Embryonic facial prominence (tissue), 1 donor: Measurements from ENCODE around the gene DPYD.
"Not testable (repeated sequence)": the region's sequence is repeated elsewhere in the genome, so short reads cannot be mapped to it uniquely, and the experiment has no call there.

Source experiments
- DNase-seq: peaks from one replicate; pipeline ENCODE4 v3.0.0-alpha.2; 2016; ENCODE audit errors: extremely low spot score

DPYD gene

DNA sequence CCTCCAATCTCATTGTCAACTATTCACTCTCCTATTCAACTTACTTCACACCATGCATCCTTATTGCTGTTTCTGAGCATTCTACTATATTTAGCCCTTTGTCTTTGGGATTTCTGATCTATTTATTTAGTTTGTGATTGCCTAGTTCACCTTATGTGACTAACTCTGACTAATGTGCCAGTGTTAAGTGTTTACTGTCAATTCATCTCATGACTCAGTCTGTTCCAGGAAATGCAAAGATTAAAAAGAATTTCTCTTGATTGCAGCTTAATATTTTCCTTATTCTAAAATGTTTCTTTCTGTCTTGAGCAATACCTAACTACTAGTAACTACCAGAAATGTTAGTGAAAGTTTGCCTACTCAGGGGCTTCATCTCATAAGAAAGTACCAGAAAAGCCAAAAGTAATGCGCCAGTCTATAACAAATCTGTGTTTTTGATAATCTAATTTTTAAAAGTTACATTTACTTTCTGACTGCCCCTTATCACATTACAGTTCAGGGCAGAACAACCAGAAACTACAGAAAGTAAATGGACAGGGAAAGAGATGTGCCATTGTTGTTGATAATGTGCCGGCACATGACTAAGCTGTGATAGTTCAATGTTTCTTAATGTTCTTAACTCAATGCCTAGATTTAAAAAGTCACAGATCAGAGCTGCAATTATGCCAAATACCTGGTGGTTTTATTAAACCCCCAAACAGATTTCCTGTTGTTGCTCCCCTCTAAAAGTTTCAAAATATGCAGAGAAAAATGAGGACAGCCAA is 642.8 kb downstream of the DPYD start:
- no peak for DNase-seq

DNA sequence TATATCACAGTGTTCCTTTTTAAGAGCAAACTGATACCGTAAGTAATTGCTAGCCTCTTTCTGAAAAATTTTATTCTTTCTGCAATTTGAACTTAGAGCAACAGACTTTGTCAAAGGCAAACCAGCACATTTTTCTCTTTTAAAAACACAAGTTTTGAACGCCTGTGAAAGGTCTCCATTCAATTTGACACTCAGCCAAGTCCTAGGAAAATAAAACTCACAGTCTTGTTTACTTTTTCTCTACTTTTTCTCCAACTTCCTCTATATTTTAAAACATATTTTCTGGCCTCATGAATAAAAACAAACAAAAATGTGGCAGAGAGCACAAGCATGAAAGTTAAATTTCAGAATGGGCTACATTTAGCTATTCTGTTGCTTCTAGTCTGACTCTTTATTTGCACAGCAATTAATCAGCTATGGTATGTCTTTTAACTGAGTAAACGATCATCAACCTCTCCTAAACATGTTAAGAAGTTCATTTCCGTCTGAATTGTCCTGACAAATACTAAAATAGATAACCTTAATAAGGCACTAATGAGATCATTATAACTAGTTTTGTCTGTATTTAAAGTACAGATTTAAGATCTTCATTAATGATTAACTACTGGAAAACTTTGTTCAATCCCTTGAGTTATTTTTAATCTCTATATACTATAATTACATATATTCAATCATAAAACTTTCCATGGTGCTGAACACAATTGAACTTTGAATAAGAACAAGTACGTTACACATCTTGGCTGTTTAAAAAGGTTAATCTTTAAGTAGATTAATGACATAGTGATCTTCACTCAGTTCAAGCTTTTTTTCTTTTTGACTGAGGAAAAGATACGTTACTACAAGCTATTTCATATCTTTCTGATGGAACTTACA is 648.7 kb downstream of the DPYD start:
- no peak for DNase-seq

- DNase-seq, result no peak
Measured at GRCh38 chr1:97270508-97271307, 650.1 kb downstream of the DPYD start.

GRCh38 chr1:97265630-97266029 is 655.2 kb downstream of the DPYD start:
- DNase-seq, result no peak

DNA sequence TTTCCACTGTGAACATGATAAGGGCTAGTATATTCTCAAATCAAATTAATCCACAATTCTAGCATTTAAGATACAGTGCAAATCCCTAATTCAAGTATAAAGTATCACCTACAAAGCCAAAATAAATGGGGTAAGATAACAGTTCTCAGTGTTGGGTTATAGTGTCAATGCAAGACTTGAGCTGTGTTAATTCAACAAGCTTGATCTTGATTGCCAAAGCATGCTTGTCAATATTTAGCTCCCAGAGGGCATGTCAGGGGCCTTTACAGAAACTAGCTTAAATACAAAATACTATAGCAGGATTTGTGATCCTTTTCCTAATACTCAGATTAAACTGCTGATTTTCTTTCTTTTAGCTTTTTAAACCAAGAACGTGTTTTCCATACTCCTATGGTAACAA is 658.0 kb downstream of the DPYD start:
- DNase-seq, result no peak

- DNase-seq, result no peak
Measured at GRCh38 chr1:97258597-97258996, 662.2 kb downstream of the DPYD start.

DNA sequence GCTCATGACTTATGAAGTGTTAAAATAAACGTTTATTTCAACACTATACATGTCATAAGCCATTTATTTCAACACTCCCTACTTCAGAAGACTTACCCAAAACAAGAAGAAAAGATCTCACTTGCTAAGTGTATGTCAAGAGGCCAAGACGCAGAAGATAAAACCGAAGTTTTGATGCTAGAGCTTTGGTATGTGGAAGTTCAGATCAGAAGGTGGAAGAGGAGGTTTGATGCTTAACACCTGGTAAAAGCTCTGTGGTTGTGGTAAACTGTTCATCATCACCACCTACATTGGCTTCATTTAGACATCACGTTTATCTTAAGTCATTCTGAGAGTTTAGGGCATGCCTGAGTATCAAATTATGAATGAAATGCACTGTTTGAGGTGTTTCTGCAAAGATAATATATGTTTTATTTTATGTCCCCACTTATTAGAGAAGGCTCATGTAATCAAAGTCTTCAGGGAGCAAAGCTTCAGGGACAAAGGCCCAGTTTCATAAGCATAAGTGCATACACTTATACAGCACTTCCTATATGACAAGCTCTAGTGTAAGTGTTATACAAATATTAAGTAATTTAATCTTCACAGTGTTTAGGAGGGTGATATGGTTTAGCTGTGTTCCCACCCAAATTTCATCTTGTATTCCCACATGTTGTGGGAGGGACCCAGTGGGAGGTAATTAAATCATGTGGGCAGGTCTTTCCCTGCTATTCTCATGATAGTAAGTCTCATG is 665.9 kb downstream of the DPYD start:
- no peak for DNase-seq

- no peak for DNase-seq
Measured at GRCh38 chr1:97252925-97253324, 667.9 kb downstream of the DPYD start.

GRCh38 chr1:97252076-97252475 is 668.8 kb downstream of the DPYD start:
- no peak for DNase-seq

DNA sequence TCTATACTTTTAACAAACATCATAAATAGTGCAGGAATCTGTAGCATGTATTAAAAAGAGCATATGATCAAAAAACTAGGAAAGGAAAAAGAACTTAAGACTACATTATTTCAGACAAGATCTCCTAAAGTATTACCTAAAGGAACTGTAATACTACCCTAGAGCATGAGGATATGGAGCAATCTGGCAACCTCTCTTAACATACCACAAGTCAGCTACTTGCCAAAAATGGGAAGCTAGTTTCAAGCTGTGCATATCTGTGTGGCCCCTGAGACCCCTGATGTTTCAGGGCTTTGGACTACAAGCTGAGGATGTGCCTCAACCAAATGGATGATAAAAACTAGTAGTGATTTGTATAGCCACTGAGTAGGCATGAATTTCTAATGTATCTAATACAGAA is 673.6 kb downstream of the DPYD start:
- no peak for DNase-seq

GRCh38 chr1:97245682-97246081 is 675.2 kb downstream of the DPYD start:
- no peak for DNase-seq

GRCh38 chr1:97245026-97245425 is 675.8 kb downstream of the DPYD start:
- DNase-seq, result no peak

DNA sequence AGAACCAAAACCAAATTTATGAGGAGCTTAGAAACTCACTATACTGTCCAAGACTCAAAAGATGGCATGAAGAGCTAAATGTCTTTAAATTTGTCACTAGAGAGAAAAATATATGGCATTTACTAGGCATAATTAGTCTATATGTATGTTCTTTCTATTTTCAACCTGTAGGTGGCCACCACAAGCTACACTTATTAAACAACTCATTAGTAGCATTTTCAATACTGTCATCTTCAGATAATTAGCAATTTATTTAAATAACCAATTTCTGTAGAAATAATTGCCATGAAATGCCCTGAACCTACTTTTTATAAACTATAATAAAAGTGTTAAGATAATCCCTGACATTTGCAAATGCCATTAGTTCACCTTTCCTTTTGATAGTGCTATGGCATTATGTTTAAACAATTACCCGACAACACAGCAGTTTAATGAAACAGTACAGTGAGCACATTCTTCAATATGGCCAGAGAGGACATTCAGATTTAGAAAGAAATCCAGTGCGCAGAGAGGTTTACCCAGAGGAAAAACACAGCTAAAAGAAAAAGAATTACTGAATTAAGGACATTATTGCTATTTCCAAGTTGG is 676.8 kb downstream of the DPYD start:
- DNase-seq, result no peak

DNA sequence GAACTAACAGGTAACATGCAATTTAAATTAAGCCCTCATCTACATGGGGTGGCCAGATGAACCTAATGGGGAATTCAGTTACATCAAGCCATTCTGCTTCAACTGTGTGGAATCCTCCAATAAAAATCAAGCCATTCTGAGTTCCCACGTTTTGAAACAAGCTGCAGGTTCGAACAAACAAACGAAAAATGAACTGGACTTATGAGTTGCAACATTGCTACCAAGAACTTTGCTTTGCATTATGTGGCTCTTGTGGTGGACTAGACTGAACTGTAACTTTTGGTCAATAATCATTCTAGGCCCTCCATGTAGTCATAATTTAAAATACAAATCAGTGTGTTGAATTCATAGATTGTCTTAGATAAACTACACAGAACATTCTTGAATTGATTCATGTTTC is 682.0 kb downstream of the DPYD start:
- DNase-seq, result no peak

GRCh38 chr1:97231354-97231753 is 689.5 kb downstream of the DPYD start:
- DNase-seq, result not testable (repeated sequence)

GRCh38 chr1:97212671-97213070 is 708.2 kb downstream of the DPYD start:
- no peak for DNase-seq

DNA sequence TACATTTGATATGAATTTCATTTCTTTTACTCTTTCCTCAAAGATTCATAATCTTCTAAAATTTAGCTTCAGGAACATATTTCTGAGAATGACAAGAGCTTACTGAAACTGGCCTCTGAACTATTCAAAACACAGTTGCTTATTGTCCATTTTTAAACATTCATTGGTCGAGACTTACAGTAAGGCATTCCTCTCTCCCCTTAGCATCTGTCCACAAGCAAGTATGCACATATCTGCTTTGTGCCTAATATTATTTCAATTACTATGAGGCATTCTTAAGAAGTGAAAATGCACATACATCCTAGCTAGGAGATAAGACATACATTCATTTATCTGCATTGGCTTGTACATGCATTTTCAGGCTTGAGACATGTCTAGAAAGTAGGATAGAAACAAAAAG is 710.5 kb downstream of the DPYD start:
- DNase-seq, result no peak

GRCh38 chr1:97209381-97209957 is 711.4 kb downstream of the DPYD start:
- DNase-seq, result no peak

DNA sequence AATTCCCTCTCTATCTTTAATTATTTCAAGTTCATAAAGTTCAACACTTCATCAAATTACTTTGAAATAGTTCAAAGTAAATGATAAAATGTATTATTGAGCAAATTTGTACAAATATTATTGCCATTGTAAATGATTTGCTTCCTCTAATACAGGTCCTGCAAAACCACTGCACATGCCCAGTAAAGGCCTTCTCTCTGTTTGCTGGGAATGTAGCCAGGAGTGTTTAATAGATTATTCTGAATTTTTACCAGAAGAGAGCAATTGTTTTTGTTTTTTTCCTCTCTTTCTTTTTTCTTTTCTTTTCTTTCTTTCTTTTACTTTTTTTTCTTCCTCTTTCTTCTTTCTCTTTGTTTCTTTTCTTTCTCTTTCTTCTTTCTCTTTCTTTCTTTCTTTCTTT is 713.0 kb downstream of the DPYD start:
- DNase-seq, result no peak

- DNase-seq, result no peak
Measured at GRCh38 chr1:97204468-97204867, 716.4 kb downstream of the DPYD start.
